K562 (cell line): Measurements from ENCODE around the gene TMEM187. TPM values are rescaled to one million over a fixed set of nuclear protein-coding genes. Genes with fewer than 3 reads are reported as not detected.
A peak's percentile ranks its signal among the peaks of the same experiment; 100 is the strongest.

Experiments
- CBFA2T3 ChIP-seq: fragments of 450-650 bp; IDR thresholded peaks from 2 replicates; pipeline ENCODE4 v1.6.1; 2017
- CBX5 ChIP-seq: IDR thresholded peaks from 2 replicates; pipeline ENCODE4 v1.6.1; 2014; ENCODE audit warnings: low read depth, borderline replicate concordance
- CHD4 ChIP-seq: fragments of 200-600 bp; sonication (generic); IDR thresholded peaks from 3 replicates; pipeline ENCODE4 v1.6.1; 2012; ENCODE audit warnings: low read depth, mild to moderate bottlenecking, mixed read lengths, low read length, inconsistent platforms; ENCODE audit not compliant: insufficient read depth, insufficient replicate concordance, poor library complexity, severe bottlenecking
- EHMT2 ChIP-seq: fragments of 450-650 bp; IDR thresholded peaks from 2 replicates; pipeline ENCODE4 v1.6.1; 2018; ENCODE audit warnings: antibody characterized with exemption
- ELK3 ChIP-seq: fragments of 450-650 bp; formaldehyde crosslinking; IDR thresholded peaks from 2 replicates; pipeline ENCODE4 v1.4.0; 2020; ENCODE audit warnings: mild to moderate bottlenecking
- GABPB2 ChIP-seq: fragments of 250-450 bp; sonication (Bioruptor Pico); conservative IDR thresholded peaks from 2 replicates; pipeline ENCODE4 v1.5.1; 2021; ENCODE audit warnings: mild to moderate bottlenecking
- GMEB1 ChIP-seq: fragments of 250-450 bp; sonication (Bioruptor Pico); IDR thresholded peaks from 2 replicates; pipeline ENCODE4 v1.4.0; 2020; ENCODE audit warnings: mild to moderate bottlenecking
- HNRNPUL1 ChIP-seq: fragments of 200-400 bp; formaldehyde crosslinking; IDR thresholded peaks from 2 replicates; pipeline ENCODE4 v1.6.1; 2017; ENCODE audit warnings: low read length
- MAFK ChIP-seq: IDR thresholded peaks from 2 replicates; pipeline ENCODE4 v1.6.1; 2011; ENCODE audit warnings: low read length, improper control_type of control experiment
- MAX ChIP-seq: sonication (generic); formaldehyde crosslinking; IDR thresholded peaks from 2 replicates; pipeline ENCODE4 v1.9.0; 2022; ENCODE audit warnings: mild to moderate bottlenecking, missing genetic modification reagents
- NEUROD1 ChIP-seq: fragments of 150-350 bp; IDR thresholded peaks from 2 replicates; pipeline ENCODE4 v1.6.1; 2014; ENCODE audit warnings: borderline replicate concordance, low read length, low read depth; ENCODE audit not compliant: partially characterized antibody
- PTBP1 ChIP-seq: fragments of 200-400 bp; formaldehyde crosslinking; IDR thresholded peaks from 2 replicates; pipeline ENCODE4 v1.6.1; 2017; ENCODE audit warnings: low read depth, low read length
- ZBTB12 ChIP-seq: fragments of 250-450 bp; sonication (Bioruptor Pico); IDR thresholded peaks from 2 replicates; pipeline ENCODE4 v1.4.0; 2020
- ZBTB7A ChIP-seq: IDR thresholded peaks from 2 replicates; pipeline ENCODE4 v1.6.1; 2011; ENCODE audit warnings: low read depth, mild to moderate bottlenecking, low read length, moderate library complexity, borderline replicate concordance; ENCODE audit not compliant: control insufficient read depth
- ZFP91 ChIP-seq: sonication (generic); formaldehyde crosslinking; IDR thresholded peaks from 2 replicates; pipeline ENCODE4 v1.8.0; 2022; ENCODE audit warnings: mild to moderate bottlenecking, missing genetic modification reagents
- polyA plus RNA-seq, 8 experiments: library from polyadenylated mRNA; depleted of rRNA in 4 of 8; stranded (reverse) in 5 of 8; unstranded in 3 of 8; fragments of >200 nt; fragmentation: Nextera tagmentation in 2 of 8; fragmentation: Illumina TruSeq in 1 of 8; extraction: Ambion mirVana in 2 of 8; extraction: Trizol in 1 of 8; gene quantifications; 2 replicates each; pipeline versions ENCODE4 v1.2.1 to v1.2.3, GENCODE V29; 2011 to 2014; ENCODE audit warnings: inconsistent platforms in 1 of 8, missing spikeins in 1 of 8
- total RNA-seq, 7 experiments: library from RNA; depleted of rRNA in 6 of 7; stranded (reverse); fragments of >200 nt in 6 of 7; fragmentation: Illumina TruSeq in 2 of 7; extraction: Trizol in 2 of 7; gene quantifications; 2 replicates each; pipeline versions ENCODE4 v1.2.1 to v1.2.3, GENCODE V29; 2011 to 2021; ENCODE audit warnings: low replicate concordance in 1 of 7
- TF ChIP-seq, protein P1 (sequence below): sonication (generic); formaldehyde crosslinking; IDR thresholded peaks from 2 replicates; pipeline ENCODE4 v1.8.0; 2022; ENCODE audit warnings: missing genetic modification reagents, mild to moderate bottlenecking, borderline replicate concordance
- TF ChIP-seq, protein P2 (sequence below), 2 experiments: fragments of 200-800 bp in 1 of 2; sonication (Bioruptor generic) in 1 of 2; sonication (generic) in 1 of 2; formaldehyde crosslinking in 1 of 2; IDR thresholded peaks in 1 of 2; conservative IDR thresholded peaks in 1 of 2; 2 replicates each; pipeline versions ENCODE4 v1.5.0 to v1.6.1; 2016 to 2020; ENCODE audit warnings: missing compliant biosample characterization in 1 of 2, missing genetic modification characterization in 1 of 2, missing genetic modification reagents in 1 of 2

Gene TMEM187
- total and polyA plus RNA-seq, 9 of the 15 experiments (the other 6 are each of a cell fraction or from before 2014, with no cell fraction given) = 0.13 to 6.4 (median 1.6) TPM

GRCh38 chrX:153944140-153944799 is 28.3 kb upstream of the TMEM187 start, which contains the start of gene RENBP (continued):
- TF ChIP-seq NEUROD1 (no peak), ZFP91 (no peak), EHMT2 (no peak), HNRNPUL1 (no peak), GMEB1 (CRISPR knock-in tag) (no peak), ZBTB12 (no peak), PTBP1 (no peak), ELK3 (CRISPR knock-in tag) (no peak), CHD4 (no peak), CBFA2T3 (no peak), ZBTB7A (no peak), MAFK (no peak), MAX (CRISPR knock-in tag) (0 out of 2 replicates have a peak, but pooled peaks have one; percentile 29), CBX5 (no peak), GABPB2 (CRISPR knock-in tag) (no peak)
- TF ChIP-seq, protein P1, sequence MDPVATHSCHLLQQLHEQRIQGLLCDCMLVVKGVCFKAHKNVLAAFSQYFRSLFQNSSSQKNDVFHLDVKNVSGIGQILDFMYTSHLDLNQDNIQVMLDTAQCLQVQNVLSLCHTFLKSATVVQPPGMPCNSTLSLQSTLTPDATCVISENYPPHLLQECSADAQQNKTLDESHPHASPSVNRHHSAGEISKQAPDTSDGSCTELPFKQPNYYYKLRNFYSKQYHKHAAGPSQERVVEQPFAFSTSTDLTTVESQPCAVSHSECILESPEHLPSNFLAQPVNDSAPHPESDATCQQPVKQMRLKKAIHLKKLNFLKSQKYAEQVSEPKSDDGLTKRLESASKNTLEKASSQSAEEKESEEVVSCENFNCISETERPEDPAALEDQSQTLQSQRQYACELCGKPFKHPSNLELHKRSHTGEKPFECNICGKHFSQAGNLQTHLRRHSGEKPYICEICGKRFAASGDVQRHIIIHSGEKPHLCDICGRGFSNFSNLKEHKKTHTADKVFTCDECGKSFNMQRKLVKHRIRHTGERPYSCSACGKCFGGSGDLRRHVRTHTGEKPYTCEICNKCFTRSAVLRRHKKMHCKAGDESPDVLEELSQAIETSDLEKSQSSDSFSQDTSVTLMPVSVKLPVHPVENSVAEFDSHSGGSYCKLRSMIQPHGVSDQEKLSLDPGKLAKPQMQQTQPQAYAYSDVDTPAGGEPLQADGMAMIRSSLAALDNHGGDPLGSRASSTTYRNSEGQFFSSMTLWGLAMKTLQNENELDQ = no peak
- TF ChIP-seq, protein P2, sequence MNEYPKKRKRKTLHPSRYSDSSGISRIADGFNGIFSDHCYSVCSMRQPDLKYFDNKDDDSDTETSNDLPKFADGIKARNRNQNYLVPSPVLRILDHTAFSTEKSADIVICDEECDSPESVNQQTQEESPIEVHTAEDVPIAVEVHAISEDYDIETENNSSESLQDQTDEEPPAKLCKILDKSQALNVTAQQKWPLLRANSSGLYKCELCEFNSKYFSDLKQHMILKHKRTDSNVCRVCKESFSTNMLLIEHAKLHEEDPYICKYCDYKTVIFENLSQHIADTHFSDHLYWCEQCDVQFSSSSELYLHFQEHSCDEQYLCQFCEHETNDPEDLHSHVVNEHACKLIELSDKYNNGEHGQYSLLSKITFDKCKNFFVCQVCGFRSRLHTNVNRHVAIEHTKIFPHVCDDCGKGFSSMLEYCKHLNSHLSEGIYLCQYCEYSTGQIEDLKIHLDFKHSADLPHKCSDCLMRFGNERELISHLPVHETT (CRISPR knock-in tag; conservative IDR thresholded peaks at IDR 0.05 in 1 of 2, IDR thresholded peaks at IDR 0.05 in 1 of 2) = no peak
